Calu3 (cell line): ENCODE results near the gene SMARCD3. TPM values are rescaled to one million over a fixed set of nuclear protein-coding genes. Genes with fewer than 3 reads are reported as not detected.

Experiments used
- BruUV-seq: library from RNA; stranded (reverse); fragments of 400-500 nt; replicated peaks from 2 replicates; lab custom pipeline; 2021; lab: Mats Ljungman, UMichigan
- CTCF ChIA-PET: fragments of 300-600 bp; sonication (Branson Sonifier 250); formaldehyde crosslinking; loops from one replicate; lab custom pipeline; 2022; ENCODE audit warnings: antibody characterized with exemption; lab: Charles Lee
- DNase-seq: peaks from one replicate; pipeline ENCODE4 v3.0.0; 2022
- H3K27ac Mint-ChIP-seq: one replicate; pipeline ENCODE4 v1.8.0; 2022; ENCODE audit warnings: mixed read lengths; ENCODE audit not compliant: unreplicated experiment
- H3K27me3 Mint-ChIP-seq: one replicate; pipeline ENCODE4 v1.8.0; 2022; ENCODE audit warnings: mixed read lengths; ENCODE audit not compliant: unreplicated experiment
- H3K36me3 Mint-ChIP-seq: one replicate; pipeline ENCODE4 v1.8.0; 2022; ENCODE audit warnings: mild to moderate bottlenecking, moderate library complexity, mixed read lengths; ENCODE audit not compliant: insufficient read depth, unreplicated experiment
- H3K4me1 Mint-ChIP-seq: one replicate; pipeline ENCODE4 v1.8.0; 2022; ENCODE audit warnings: mild to moderate bottlenecking, low read depth, mixed read lengths; ENCODE audit not compliant: unreplicated experiment
- H3K4me3 Mint-ChIP-seq: one replicate; pipeline ENCODE4 v1.8.0; 2022; ENCODE audit warnings: mild to moderate bottlenecking, low read depth, moderate library complexity, mixed read lengths; ENCODE audit not compliant: unreplicated experiment
- H3K9me3 Mint-ChIP-seq: one replicate; pipeline ENCODE4 v1.8.0; 2022; ENCODE audit warnings: low read depth, mixed read lengths; ENCODE audit not compliant: unreplicated experiment
- CTCF ChIP-seq: fragments of 200-600 bp; IDR thresholded peaks from one replicate; pipeline ENCODE4 v1.8.0; 2022; ENCODE audit warnings: antibody characterized with exemption; ENCODE audit not compliant: unreplicated experiment
- intact Hi-C: fragments of 100-400 bp; cut with micrococcal nuclease; formaldehyde crosslinking; loops from one replicate; pipeline ENCODE4 v1.10.0; 2022; ENCODE audit not compliant: unreplicated experiment
- total RNA-seq: library from RNA; stranded (reverse); gene quantifications from 2 replicates; pipeline ENCODE4 v1.2.3, GENCODE V29; 2022

The SMARCD3 gene
- total RNA-seq, 1 experiment from 2014 or later: 2.3 TPM

- Mint-ChIP-seq H3K27me3 (peaks cover 100% of the 10 kb centered on the region), H3K4me1 (no peaks in the 10 kb centered on the region), H3K27ac (no peak overlapping the region), H3K36me3 (no peaks in the 10 kb centered on the region), H3K4me3 (no peak overlapping the region), H3K9me3 (no peaks in the 10 kb centered on the region)
- no peak for DNase-seq
- TF ChIP-seq CTCF: no peak
- intact Hi-C loops: no loop called here
- CTCF ChIA-PET: no interaction called here
- BruUV-seq: no TSS peak
These were observed 16.9 kb upstream of the SMARCD3 start for GRCh38 chr7:151265351-151265931.

GRCh38 chr7:151264615-151265014 lies 16.1 kb upstream of the SMARCD3 start:
- no peak for DNase-seq
- H3K4me1 Mint-ChIP-seq: no peaks in the 10 kb centered on the region
- intact Hi-C loops: no loop called here
- no peak overlapping the region for H3K27ac Mint-ChIP-seq
- TF ChIP-seq CTCF: no peak
- CTCF ChIA-PET: no interaction called here
- peaks cover 100% of the 10 kb centered on the region for H3K27me3 Mint-ChIP-seq
- no peak overlapping the region for H3K4me3 Mint-ChIP-seq
- no peaks in the 10 kb centered on the region for H3K9me3 Mint-ChIP-seq
- BruUV-seq: no TSS peak
- H3K36me3 Mint-ChIP-seq: no peaks in the 10 kb centered on the region

- peaks cover 100% of the 10 kb centered on the region for H3K27me3 Mint-ChIP-seq
- H3K4me1 Mint-ChIP-seq: no peaks in the 10 kb centered on the region
- H3K9me3 Mint-ChIP-seq: no peaks in the 10 kb centered on the region
- H3K4me3 Mint-ChIP-seq: no peak overlapping the region
- no peak for DNase-seq
- intact Hi-C loops: no loop called here
- BruUV-seq: no TSS peak
- TF ChIP-seq CTCF: no peak
- no peak overlapping the region for H3K27ac Mint-ChIP-seq
- H3K36me3 Mint-ChIP-seq: no peaks in the 10 kb centered on the region
- CTCF ChIA-PET: no interaction called here
These were observed 13.0 kb upstream of the SMARCD3 start for GRCh38 chr7:151261529-151261928.

GRCh38 chr7:151260883-151261282 lies 12.4 kb upstream of the SMARCD3 start:
- Mint-ChIP-seq H3K27me3 (peaks cover 100% of the 10 kb centered on the region), H3K4me1 (no peaks in the 10 kb centered on the region), H3K4me3 (no peak overlapping the region), H3K9me3 (no peaks in the 10 kb centered on the region), H3K27ac (no peak overlapping the region), H3K36me3 (no peaks in the 10 kb centered on the region)
- no TSS peak for BruUV-seq
- intact Hi-C loops: no loop called here
- CTCF ChIA-PET: no interaction called here
- TF ChIP-seq CTCF: no peak
- DNase-seq: no peak
